NCI-H1694 treated with DMSO at 0.1 percent for 48 hours (cell line): Measurements from ENCODE around the gene RAB40A.
A peak's percentile ranks its signal among the peaks of the same experiment; 100 is the strongest.
"Not testable (repeated sequence)": the region's sequence is repeated elsewhere in the genome, so short reads cannot be mapped to it uniquely, and the experiment has no call there.

Experiments used
- DNase-seq: peaks from one replicate; lab custom pipeline; 2025; lab: John Stamatoyannopoulos, UW

The RAB40A gene

GRCh38 chrX:103523605-103524004 is 4.3 kb upstream of the RAB40A start:
- no peak for DNase-seq

- DNase-seq, result no peak
These were observed 1.1 kb upstream of the RAB40A start for GRCh38 chrX:103520386-103520785.

GRCh38 chrX:103518571-103518970 is 718 bp downstream of the RAB40A start:
- DNase-seq, result no peak

- no peak for DNase-seq
These were observed 2.0 kb downstream of the RAB40A start for GRCh38 chrX:103517246-103517645.

- no peak for DNase-seq
These were observed 5.7 kb downstream of the RAB40A start for GRCh38 chrX:103513476-103514108.

- no peak for DNase-seq
These were observed 6.2 kb downstream of the RAB40A start for GRCh38 chrX:103513067-103513466.

GRCh38 chrX:103510031-103510430 is 9.3 kb downstream of the RAB40A start:
- DNase-seq, result no peak

GRCh38 chrX:103503853-103504207 is 15.5 kb downstream of the RAB40A start:
- no peak for DNase-seq

GRCh38 chrX:103503163-103503852 is 16.0 kb downstream of the RAB40A start:
- no peak for DNase-seq

- no peak for DNase-seq
These were observed 20.5 kb downstream of the RAB40A start for GRCh38 chrX:103498786-103499185.

GRCh38 chrX:103495786-103496185 is 23.5 kb downstream of the RAB40A start:
- DNase-seq, result no peak

- not testable (repeated sequence) for DNase-seq
These were observed 25.7 kb downstream of the RAB40A start for GRCh38 chrX:103493578-103493977.

- DNase-seq, result peak; percentile 56
These were observed 29.6 kb downstream of the RAB40A start for GRCh38 chrX:103489733-103490132.

GRCh38 chrX:103488794-103489193 is 30.5 kb downstream of the RAB40A start:
- DNase-seq, result no peak

- peak; percentile 32 for DNase-seq
These were observed 31.0 kb downstream of the RAB40A start for GRCh38 chrX:103488332-103488731.

GRCh38 chrX:103483720-103484119 is 35.6 kb downstream of the RAB40A start:
- DNase-seq, result no peak

- no peak for DNase-seq
These were observed 38.8 kb downstream of the RAB40A start for GRCh38 chrX:103480526-103480925.

GRCh38 chrX:103477496-103477895 is 41.8 kb downstream of the RAB40A start:
- no peak for DNase-seq

- DNase-seq, result no peak
These were observed 43.9 kb downstream of the RAB40A start for GRCh38 chrX:103475381-103475780.

- DNase-seq, result not testable (repeated sequence)
These were observed 49.3 kb downstream of the RAB40A start for GRCh38 chrX:103469977-103470376.

GRCh38 chrX:103467887-103468286 is 51.4 kb downstream of the RAB40A start:
- DNase-seq, result no peak

- DNase-seq, result no peak
These were observed 52.1 kb downstream of the RAB40A start for GRCh38 chrX:103467156-103467555.

GRCh38 chrX:103464774-103465117 is 54.5 kb downstream of the RAB40A start:
- DNase-seq, result peak; percentile 73
